A549 treated with DMSO at 1 μM for 4 hours (cell line): ENCODE results near the gene HGS. TPM values are rescaled to one million over a fixed set of nuclear protein-coding genes. Genes with fewer than 3 reads are reported as not detected.

Experiments
- total RNA-seq: library from RNA; stranded (reverse); fragments of 200-300 nt; extraction: Qiagen RNA extraction; gene quantifications from 5 replicates; pipeline ENCODE4 v1.2.3, GENCODE V29; 2022; ENCODE audit warnings: low read depth

HGS gene, protein sequence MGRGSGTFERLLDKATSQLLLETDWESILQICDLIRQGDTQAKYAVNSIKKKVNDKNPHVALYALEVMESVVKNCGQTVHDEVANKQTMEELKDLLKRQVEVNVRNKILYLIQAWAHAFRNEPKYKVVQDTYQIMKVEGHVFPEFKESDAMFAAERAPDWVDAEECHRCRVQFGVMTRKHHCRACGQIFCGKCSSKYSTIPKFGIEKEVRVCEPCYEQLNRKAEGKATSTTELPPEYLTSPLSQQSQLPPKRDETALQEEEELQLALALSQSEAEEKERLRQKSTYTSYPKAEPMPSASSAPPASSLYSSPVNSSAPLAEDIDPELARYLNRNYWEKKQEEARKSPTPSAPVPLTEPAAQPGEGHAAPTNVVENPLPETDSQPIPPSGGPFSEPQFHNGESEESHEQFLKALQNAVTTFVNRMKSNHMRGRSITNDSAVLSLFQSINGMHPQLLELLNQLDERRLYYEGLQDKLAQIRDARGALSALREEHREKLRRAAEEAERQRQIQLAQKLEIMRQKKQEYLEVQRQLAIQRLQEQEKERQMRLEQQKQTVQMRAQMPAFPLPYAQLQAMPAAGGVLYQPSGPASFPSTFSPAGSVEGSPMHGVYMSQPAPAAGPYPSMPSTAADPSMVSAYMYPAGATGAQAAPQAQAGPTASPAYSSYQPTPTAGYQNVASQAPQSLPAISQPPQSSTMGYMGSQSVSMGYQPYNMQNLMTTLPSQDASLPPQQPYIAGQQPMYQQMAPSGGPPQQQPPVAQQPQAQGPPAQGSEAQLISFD
- 158 to 233 TPM (median 198 TPM) in 5 replicates for total RNA-seq

DNA sequence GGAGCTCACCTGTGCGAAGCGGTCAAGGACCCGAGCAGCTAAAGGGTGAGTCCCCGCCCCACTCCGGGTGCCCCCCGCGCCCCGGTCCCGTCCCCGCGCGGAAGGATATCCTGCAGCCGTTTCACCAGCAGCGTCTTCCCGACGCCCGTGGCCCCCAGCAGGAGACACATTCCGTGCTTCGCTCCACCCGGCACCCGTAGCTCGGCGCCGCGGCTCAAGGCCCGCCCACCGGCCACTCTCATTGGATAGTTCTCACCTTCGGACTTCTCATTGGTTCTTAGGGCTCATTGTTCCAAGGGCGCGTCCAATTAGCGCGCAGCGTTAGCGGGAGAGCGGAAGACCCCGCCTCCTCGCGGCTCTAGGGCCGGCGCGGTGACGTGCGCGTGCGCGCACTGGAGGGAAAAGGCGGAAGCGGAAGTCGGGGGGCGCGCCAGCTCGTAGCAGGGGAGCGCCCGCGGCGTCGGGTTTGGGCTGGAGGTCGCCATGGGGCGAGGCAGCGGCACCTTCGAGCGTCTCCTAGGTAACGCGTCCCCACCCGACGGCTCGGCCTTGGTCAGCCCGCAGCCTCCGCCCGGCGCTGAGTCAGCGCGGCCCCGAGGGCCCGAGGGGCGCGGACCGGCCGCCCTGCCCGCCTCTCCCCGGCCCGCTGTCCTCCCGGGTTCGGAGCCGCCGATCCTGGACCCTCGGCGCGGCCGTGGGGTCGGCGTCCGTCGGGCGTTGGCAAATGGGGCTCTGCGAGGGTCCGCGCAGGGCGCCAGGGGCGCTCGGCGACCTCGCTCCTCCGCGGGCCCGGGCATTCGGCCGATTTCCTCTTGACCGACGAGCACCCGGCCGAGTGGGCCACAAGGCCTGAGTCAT is at the start of gene HGS, which contains the start of gene ARL16:
Gene HGS, plus strand, starts transcription at position 428 of the 858 bp plus-strand sequence. Its CDS starts 56 bp downstream, at position 484.
Gene ARL16, minus strand, starts transcription at position 214 of the 858 bp plus-strand sequence. Its CDS starts 44 bp downstream, at position 170.

DNA sequence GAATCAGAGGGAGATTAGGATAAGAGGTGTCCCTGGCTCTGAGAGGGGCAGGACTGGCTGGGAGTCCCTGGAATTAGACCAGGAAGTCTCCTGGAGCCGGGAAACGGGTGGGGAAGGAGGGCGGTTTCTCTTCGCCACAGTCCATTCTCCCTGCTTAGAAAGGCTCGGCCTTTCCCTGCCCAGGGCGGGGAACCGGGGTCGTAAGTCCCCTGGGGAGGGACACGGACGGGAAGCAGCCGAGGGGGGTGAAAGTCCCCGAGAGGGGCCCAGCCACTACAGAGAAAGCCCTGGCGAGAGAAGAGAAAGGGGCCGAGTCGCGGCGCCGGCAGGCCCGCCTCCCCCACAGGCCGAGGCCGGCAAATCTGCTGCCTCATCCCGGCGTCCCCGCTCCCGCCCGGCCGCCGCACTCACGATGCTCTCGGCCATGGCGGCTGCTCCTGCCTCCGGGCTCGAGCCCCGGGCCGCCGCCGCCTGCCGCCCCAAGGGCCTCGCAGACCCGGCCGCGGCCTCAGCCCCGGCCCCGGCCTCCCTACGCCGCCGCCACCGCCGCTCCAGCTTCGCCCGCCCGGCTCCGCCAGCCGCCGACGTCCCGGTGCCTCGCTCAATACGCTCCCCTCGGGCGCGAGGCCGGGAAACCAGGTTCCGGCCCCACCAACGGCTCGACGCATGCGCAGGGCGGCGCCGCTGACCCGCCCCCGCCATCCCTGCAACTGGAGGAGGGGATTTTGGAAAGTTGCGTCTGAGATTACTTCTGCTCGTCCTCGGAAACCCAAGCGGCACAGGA is 47.1 kb upstream of the HGS start, which contains the start of the genes NPLOC4 and TSPAN10:
Gene NPLOC4, minus strand, starts transcription at position 608 of the 784 bp plus-strand sequence. Its CDS starts 182 bp downstream, at position 426.
Gene TSPAN10, plus strand, starts transcription at position 692 of the 784 bp plus-strand sequence. CDS start 5,217 bp downstream, outside the sequence.

DNA sequence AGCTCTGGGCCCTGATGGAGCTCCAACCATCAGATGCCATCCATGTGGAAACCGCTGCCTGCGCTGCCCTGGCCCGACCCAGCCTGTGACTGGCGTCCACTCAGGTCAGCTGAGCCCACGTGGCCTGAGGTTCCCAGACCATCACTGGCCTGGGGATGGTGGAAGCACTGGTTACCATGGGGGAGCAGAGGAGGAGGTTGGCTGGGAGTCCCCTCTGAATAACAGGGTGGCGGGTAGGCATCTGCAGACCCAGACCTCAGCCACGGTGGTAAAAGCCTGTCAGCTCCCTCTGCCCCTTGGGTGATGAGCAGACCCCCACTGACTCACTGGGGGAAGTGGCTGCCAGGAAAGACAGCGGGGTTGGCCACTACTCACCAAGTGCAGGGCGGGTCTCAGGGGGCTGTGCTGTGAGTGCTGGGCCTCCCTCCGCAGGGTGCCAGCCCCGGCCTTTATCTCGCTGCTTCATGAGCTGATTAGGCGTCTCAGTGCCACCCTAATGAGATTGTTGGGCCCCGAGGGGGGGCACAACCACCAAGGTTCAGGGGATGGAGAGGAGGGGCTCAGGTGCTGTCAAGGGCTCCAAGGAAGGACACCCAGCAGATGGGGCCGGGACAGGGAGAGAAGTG is 27.6 kb upstream of the HGS start, which contains the start of gene PDE6G:
Gene PDE6G, minus strand, starts transcription at position 425 of the 626 bp plus-strand sequence. CDS start 3,237 bp downstream, outside the sequence.

GRCh38 chr17:81666342-81667191 is 17.2 kb upstream of the HGS start, which contains the start of the genes CCDC137 and OXLD1:
Gene CCDC137, plus strand, starts transcription at chr17:81666737. Its CDS starts 30 bp downstream, at chr17:81666767.
Gene OXLD1, minus strand, starts transcription at chr17:81666605. Its CDS starts 28 bp downstream, at chr17:81666577.

DNA sequence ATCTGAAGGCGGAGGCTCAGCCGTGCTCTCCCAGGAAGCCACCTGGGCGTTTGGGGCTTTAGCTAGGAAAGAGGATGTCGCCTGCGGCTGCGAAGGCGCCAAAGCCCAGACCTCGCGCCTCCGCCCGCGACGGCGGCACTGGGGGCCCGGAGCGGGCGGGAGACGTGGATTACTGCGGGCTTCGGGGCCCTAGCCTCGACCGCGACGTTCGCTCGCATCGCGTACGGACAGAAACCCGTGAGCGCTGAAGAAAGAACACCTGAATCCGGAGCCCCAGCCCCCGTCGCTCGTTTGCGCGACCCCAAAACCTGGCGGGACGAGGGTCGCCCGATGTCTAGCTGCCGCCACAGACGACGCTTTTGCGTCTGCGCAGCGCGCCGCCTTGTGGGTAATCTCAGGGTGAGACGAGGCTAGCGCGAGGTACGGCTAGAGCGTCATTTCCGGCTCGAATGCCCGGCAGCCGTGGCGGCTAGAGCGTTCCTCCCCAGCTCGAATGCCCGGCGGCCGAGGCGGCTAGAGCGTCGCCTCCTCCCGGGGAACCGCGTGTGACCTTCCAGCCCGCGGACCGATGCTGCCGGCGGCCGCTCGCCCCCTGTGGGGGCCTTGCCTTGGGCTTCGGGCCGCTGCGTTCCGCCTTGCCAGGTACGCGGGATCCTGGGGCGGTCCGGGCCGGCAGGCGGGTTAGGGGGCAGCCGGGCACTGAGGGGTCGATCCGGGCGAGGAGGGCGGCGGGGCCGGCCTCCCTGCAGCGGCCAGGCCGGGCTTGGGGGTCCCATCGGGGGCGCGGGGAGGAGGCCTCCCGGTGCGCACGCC is 19.3 kb downstream of the HGS start, which contains the start of gene MRPL12:
Gene MRPL12, plus strand, starts transcription at position 434 of the 813 bp plus-strand sequence. Its CDS starts 135 bp downstream, at position 569.

GRCh38 chr17:81711814-81712467 is 28.1 kb downstream of the HGS start, which contains the start of gene SLC25A10:
Gene SLC25A10, plus strand, starts transcription at chr17:81712284. Its CDS starts 143 bp downstream, at chr17:81712427.

Other genes with a start within 250 kb of the HGS start
- 5,035 to 5,958 TPM (median 5,229 TPM) in 5 replicates for gene ACTG1, start 171.2 kb upstream of the HGS start, total RNA-seq
- 0.45 to 1.4 TPM (median 1.1 TPM) in 5 replicates for gene FSCN2, start 155.6 kb upstream of the HGS start, total RNA-seq
- gene FAAP100, start 131.7 kb upstream of the HGS start, total RNA-seq: 21.3 to 29.3 TPM (median 24.7 TPM) in 5 replicates
- 97.3 to 114 TPM (median 110 TPM) in 5 replicates for gene NPLOC4, start 46.9 kb upstream of the HGS start, total RNA-seq
- 4.4 to 6.3 TPM (median 5.9 TPM) in 5 replicates for gene TSPAN10, start 46.8 kb upstream of the HGS start, total RNA-seq
- 1.8 to 2.6 TPM (median 2.5 TPM) in 5 replicates for gene PDE6G, start 27.5 kb upstream of the HGS start, total RNA-seq
- 34.5 to 63.2 TPM (median 56.9 TPM) in 5 replicates for gene OXLD1, start 17.4 kb upstream of the HGS start, total RNA-seq
- 58.2 to 73.9 TPM (median 66.1 TPM) in 5 replicates for gene CCDC137, start 17.3 kb upstream of the HGS start, total RNA-seq
- 48.6 to 52.2 TPM (median 50.3 TPM) in 5 replicates for gene ARL16, start 214 bp upstream of the HGS start, total RNA-seq
- gene MRPL12, start 19.4 kb downstream of the HGS start, total RNA-seq: 202 to 324 TPM (median 283 TPM) in 5 replicates
- gene SLC25A10, start 28.3 kb downstream of the HGS start, total RNA-seq: 32.8 to 47.1 TPM (median 42.9 TPM) in 5 replicates
- gene GCGR, start 120.1 kb downstream of the HGS start, total RNA-seq: 0.26 to 0.56 TPM (median 0.38 TPM) in 5 replicates
- gene MCRIP1, start 149.3 kb downstream of the HGS start, total RNA-seq: 87.6 to 104 TPM (median 95.6 TPM) in 5 replicates
- gene PPP1R27, start 151.0 kb downstream of the HGS start, total RNA-seq: 0.22 TPM in 1 of 5 replicates, not detected in the others
- gene P4HB, start 176.5 kb downstream of the HGS start, total RNA-seq: 652 to 813 TPM (median 701 TPM) in 5 replicates
- gene ARHGDIA, start 187.3 kb downstream of the HGS start, total RNA-seq: 502 to 666 TPM (median 606 TPM) in 5 replicates
- 170 to 259 TPM (median 230 TPM) in 5 replicates for gene ALYREF, start 207.6 kb downstream of the HGS start, total RNA-seq
- 205 to 282 TPM (median 254 TPM) in 5 replicates for gene ANAPC11, start 207.7 kb downstream of the HGS start, total RNA-seq
- 0.34 to 0.62 TPM (median 0.56 TPM) in 5 replicates for gene NPB, start 218.2 kb downstream of the HGS start, total RNA-seq
- gene PCYT2, start 227.4 kb downstream of the HGS start, total RNA-seq: 14.0 to 16.6 TPM (median 15.6 TPM) in 5 replicates
- gene SIRT7, start 234.2 kb downstream of the HGS start, total RNA-seq: 34.9 to 52.3 TPM (median 41.3 TPM) in 5 replicates
- gene MAFG, start 243.7 kb downstream of the HGS start, total RNA-seq: 40.9 to 49.9 TPM (median 42.9 TPM) in 5 replicates